Parathyroid adenoma (tissue), 2 donors: ENCODE measurements around the gene VWA8.
"Not testable (repeated sequence)": the region's sequence is repeated elsewhere in the genome, so short reads cannot be mapped to it uniquely, and the experiment has no call there.

Experiments
- H2AFZ ChIP-seq: fragments of 300-600 bp; sonication (generic); one replicate; pipeline ENCODE4 v1.7.0; 2017; ENCODE audit warnings: antibody characterized with exemption, mild to moderate bottlenecking
- H3K27ac ChIP-seq: fragments of 300-600 bp; sonication (generic); one replicate; pipeline ENCODE4 v1.7.0; 2017
- H3K27me3 ChIP-seq: fragments of 300-600 bp; sonication (generic); one replicate; pipeline ENCODE4 v1.7.0; 2017; ENCODE audit warnings: low read length; ENCODE audit not compliant: control insufficient read depth, insufficient read depth
- H3K36me3 ChIP-seq: fragments of 300-600 bp; sonication (generic); one replicate; pipeline ENCODE4 v1.7.0; 2017; ENCODE audit warnings: low read length; ENCODE audit not compliant: control insufficient read depth, insufficient read depth
- H3K4me1 ChIP-seq: fragments of 300-600 bp; sonication (generic); one replicate; pipeline ENCODE4 v1.7.0; 2017; ENCODE audit warnings: control low read depth
- H3K4me2 ChIP-seq: fragments of 300-600 bp; sonication (generic); one replicate; pipeline ENCODE4 v1.7.0; 2017; ENCODE audit warnings: low read length
- H3K4me3 ChIP-seq: fragments of 300-600 bp; sonication (generic); one replicate; pipeline ENCODE4 v1.7.0; 2017; ENCODE audit warnings: low read depth, low read length
- H3K79me2 ChIP-seq: fragments of 300-600 bp; sonication (generic); one replicate; pipeline ENCODE4 v1.7.0; 2017; ENCODE audit warnings: control low read depth
- H3K9ac ChIP-seq: fragments of 300-600 bp; sonication (generic); one replicate; pipeline ENCODE4 v1.7.0; 2017; ENCODE audit warnings: mild to moderate bottlenecking
- H3K9me3 ChIP-seq: fragments of 300-600 bp; sonication (generic); one replicate; pipeline ENCODE4 v1.7.0; 2017; ENCODE audit warnings: low read length; ENCODE audit not compliant: control insufficient read depth
- CTCF ChIP-seq: fragments of 300-600 bp; sonication (generic); IDR thresholded peaks from one replicate; pipeline ENCODE4 v1.7.0; 2017; ENCODE audit warnings: antibody characterized with exemption, mild to moderate bottlenecking
- donor health status: primary hyperparathyroidism.

VWA8 gene

GRCh38 chr13:41847216-41847615, 113.7 kb downstream of the VWA8 start:
- H3K27ac ChIP-seq = no peak overlapping the region

GRCh38 chr13:41842036-41842620, 118.8 kb downstream of the VWA8 start:
- no peaks in the 10 kb centered on the region for H3K4me1 ChIP-seq
- H3K36me3 ChIP-seq = no peaks in the 10 kb centered on the region
- no peak overlapping the region for H3K9ac ChIP-seq
- no peak overlapping the region for H3K4me2 ChIP-seq
- H3K79me2 ChIP-seq = no peaks in the 10 kb centered on the region
- no peak overlapping the region for H3K27ac ChIP-seq
- H3K27me3 ChIP-seq = no peaks in the 10 kb centered on the region
- no peaks in the 10 kb centered on the region for H3K9me3 ChIP-seq
- H3K4me3 ChIP-seq = no peak overlapping the region
- TF ChIP-seq CTCF = no peak
- H2AFZ ChIP-seq = no peak overlapping the region

More at GRCh38 chr13:41847216-41847615, 113.7 kb downstream of the VWA8 start:
- Histone ChIP-seq H2AFZ (no peak overlapping the region), H3K27me3 (no peaks in the 10 kb centered on the region), H3K9me3 (no peaks in the 10 kb centered on the region), H3K9ac (no peak overlapping the region), H3K4me3 (no peak overlapping the region), H3K4me1 (no peaks in the 10 kb centered on the region), H3K36me3 (no peaks in the 10 kb centered on the region), H3K4me2 (no peak overlapping the region), H3K79me2 (no peaks in the 10 kb centered on the region)
- TF ChIP-seq CTCF = no peak

GRCh38 chr13:41837629-41838028, 123.3 kb downstream of the VWA8 start:
- H3K27ac ChIP-seq = no peak overlapping the region
- no peak overlapping the region for H3K4me2 ChIP-seq
- no peak overlapping the region for H3K9ac ChIP-seq
- H3K36me3 ChIP-seq = no peaks in the 10 kb centered on the region
- H2AFZ ChIP-seq = no peak overlapping the region
- H3K4me1 ChIP-seq = no peaks in the 10 kb centered on the region
- no peaks in the 10 kb centered on the region for H3K79me2 ChIP-seq
- H3K4me3 ChIP-seq = no peak overlapping the region
- no peaks in the 10 kb centered on the region for H3K9me3 ChIP-seq
- H3K27me3 ChIP-seq = no peaks in the 10 kb centered on the region
- no peak for TF ChIP-seq CTCF

- H3K4me1 ChIP-seq = no peaks in the 10 kb centered on the region
- H2AFZ ChIP-seq = no peak overlapping the region
- H3K9me3 ChIP-seq = no peaks in the 10 kb centered on the region
- H3K4me2 ChIP-seq = no peak overlapping the region
- no peaks in the 10 kb centered on the region for H3K79me2 ChIP-seq
- no peak overlapping the region for H3K27ac ChIP-seq
- no peaks in the 10 kb centered on the region for H3K36me3 ChIP-seq
- H3K9ac ChIP-seq = no peak overlapping the region
- no peak for TF ChIP-seq CTCF
- no peaks in the 10 kb centered on the region for H3K27me3 ChIP-seq
- H3K4me3 ChIP-seq = no peak overlapping the region
Observed at GRCh38 chr13:41835871-41836270, 125.0 kb downstream of the VWA8 start.

- not testable (repeated sequence) for H3K4me1 ChIP-seq, H3K79me2 ChIP-seq, H3K27ac ChIP-seq, H3K9ac ChIP-seq, H3K4me2 ChIP-seq, H3K36me3 ChIP-seq, H3K9me3 ChIP-seq, H2AFZ ChIP-seq, H3K27me3 ChIP-seq, H3K4me3 ChIP-seq
Observed at GRCh38 chr13:41834697-41835096, 126.2 kb downstream of the VWA8 start.
